Prostate gland (tissue), 2 donors: ENCODE results near the gene MORC2.

Source experiments
- POLR2A ChIP-seq: fragments of 450-650 bp; IDR thresholded peaks from one replicate; pipeline ENCODE4 v1.6.1; 2016; ENCODE audit warnings: antibody characterized with exemption, mild to moderate bottlenecking
- POLR2AphosphoS5 ChIP-seq: sonication (generic); formaldehyde crosslinking; IDR thresholded peaks from one replicate; pipeline ENCODE4 v1.6.1; 2017; ENCODE audit warnings: antibody characterized with exemption
- TF ChIP-seq, protein P1 (sequence below), 4 experiments: fragments of 200-600 bp in 2 of 4; fragments of 450-650 bp in 2 of 4; sonication (generic) in 2 of 4; IDR thresholded peaks; 1 replicate in 3 of 4; 2 replicates in 1 of 4; pipeline ENCODE4 v1.5.1; 2016 to 2019; ENCODE audit warnings: antibody characterized with exemption in 4 of 4, mild to moderate bottlenecking in 2 of 4, moderate library complexity in 2 of 4

DNA sequence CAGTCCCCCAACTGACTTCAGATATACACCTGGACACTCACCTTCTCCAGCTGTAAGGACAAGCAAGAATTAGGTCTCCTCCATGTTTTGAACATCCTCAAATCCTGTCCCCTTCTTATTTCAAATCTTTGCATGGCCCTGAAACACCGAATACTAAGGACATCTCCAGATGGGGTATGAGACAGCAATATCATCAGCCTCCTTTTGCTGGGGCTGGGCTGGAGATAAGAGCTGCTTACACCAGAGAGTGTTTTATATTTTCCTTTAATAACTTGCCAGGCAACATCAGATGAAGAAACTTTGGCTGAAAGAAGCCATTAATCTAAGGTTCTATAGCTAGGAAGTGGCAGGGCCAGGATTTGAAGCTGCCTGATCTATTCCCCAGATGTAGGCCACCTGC lies 22.1 kb upstream of the MORC2 start:
- TF ChIP-seq, protein P1, sequence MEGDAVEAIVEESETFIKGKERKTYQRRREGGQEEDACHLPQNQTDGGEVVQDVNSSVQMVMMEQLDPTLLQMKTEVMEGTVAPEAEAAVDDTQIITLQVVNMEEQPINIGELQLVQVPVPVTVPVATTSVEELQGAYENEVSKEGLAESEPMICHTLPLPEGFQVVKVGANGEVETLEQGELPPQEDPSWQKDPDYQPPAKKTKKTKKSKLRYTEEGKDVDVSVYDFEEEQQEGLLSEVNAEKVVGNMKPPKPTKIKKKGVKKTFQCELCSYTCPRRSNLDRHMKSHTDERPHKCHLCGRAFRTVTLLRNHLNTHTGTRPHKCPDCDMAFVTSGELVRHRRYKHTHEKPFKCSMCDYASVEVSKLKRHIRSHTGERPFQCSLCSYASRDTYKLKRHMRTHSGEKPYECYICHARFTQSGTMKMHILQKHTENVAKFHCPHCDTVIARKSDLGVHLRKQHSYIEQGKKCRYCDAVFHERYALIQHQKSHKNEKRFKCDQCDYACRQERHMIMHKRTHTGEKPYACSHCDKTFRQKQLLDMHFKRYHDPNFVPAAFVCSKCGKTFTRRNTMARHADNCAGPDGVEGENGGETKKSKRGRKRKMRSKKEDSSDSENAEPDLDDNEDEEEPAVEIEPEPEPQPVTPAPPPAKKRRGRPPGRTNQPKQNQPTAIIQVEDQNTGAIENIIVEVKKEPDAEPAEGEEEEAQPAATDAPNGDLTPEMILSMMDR (IDR thresholded peaks at IDR 0.05), result no peak
- TF ChIP-seq POLR2A (no peak), POLR2AphosphoS5 (no peak)
